DMS114 treated with DMSO at 0.1 percent for 48 hours (cell line): Measurements from ENCODE around the gene SERINC5.

Experiments used
- DNase-seq: peaks from one replicate; lab custom pipeline; 2025; ENCODE audit not compliant: unreplicated experiment; lab: John Stamatoyannopoulos, UW

SERINC5 gene

GRCh38 chr5:80071510-80072021, 184.3 kb downstream of the SERINC5 start:
- DNase-seq = no peak

- no peak for DNase-seq
These were observed 185.4 kb downstream of the SERINC5 start for GRCh38 chr5:80070338-80071056.

- DNase-seq = no peak
These were observed 185.9 kb downstream of the SERINC5 start for GRCh38 chr5:80069918-80070318.

- no peak for DNase-seq
These were observed 186.5 kb downstream of the SERINC5 start for GRCh38 chr5:80069251-80069800.

- no peak for DNase-seq
These were observed 187.1 kb downstream of the SERINC5 start for GRCh38 chr5:80068775-80069174.

DNA sequence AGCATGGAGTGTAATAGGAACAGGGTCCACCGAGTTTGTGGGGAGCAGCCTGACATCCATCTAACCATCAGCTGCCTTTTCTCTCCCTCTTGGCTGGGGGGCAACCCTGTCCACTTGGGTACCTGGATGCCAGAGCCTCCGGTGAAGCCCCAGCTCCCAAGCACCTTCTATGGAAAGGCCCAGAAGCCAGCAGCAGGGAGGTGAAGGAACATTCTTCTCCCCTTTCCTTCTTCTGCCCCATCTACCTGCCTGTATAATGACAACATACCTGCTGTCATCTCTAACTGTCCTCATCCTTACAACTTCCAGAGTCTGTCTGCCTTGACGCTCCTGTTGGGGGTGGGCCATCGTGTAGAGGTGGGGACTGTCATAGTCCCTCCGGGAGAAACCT, 187.6 kb downstream of the SERINC5 start:
- no peak for DNase-seq

DNA sequence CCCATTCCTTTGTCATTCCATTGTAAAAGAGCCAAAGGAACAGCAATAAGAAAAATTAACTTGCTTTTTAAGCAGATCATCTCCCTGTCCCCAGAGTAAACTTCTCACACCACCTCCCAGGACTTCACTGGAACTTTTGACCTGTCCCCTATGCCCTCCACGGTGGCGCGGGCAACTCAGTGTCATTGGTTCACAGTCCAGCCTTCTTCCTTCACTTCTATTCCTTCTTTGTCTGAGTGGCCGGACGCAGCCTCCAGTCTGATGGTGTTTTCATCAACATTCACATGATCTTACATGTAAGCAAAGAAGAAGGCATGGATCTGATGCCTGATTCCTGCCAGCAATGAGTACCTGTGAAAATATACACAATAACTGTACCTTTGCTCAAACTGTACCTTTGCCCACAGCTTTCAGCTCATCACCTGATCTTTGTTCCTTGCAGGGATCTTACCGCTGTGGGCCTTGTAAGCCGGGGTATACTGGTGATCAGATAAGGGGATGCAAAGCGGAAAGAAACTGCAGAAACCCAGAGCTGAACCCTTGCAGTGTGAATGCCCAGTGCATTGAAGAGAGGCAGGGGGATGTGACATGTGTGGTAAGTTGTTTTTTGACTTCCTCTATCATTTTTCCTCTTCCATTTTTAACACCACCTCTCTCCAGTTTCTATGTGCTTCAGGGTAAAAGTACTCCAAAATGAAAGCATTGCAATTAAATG, 188.2 kb downstream of the SERINC5 start:
- no peak for DNase-seq

- DNase-seq = no peak
These were observed 188.8 kb downstream of the SERINC5 start for GRCh38 chr5:80067016-80067415.

DNA sequence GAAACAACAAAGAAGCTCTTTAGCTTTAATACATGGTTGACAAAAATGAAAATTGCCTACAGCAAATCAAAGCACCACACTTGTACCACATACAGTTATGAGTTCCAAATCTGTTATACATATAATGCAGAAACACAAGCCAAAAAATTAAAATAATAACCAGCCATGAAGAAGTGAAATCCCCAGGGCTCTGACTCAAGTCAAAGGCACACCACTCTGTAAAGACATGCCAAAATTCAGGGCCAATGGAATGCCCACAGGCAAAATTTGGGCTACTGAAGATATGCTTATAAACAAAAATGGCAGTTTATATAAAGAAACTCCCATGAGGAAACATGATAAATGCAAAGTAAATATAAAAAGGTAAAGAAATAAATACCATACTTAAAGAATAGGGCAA, 191.7 kb downstream of the SERINC5 start:
- DNase-seq = no peak
